BE2C (cell line): ENCODE measurements around the gene RAB11FIP3.

Experiments
- DNase-seq: peaks from one replicate; pipeline ENCODE4 v3.0.0-alpha.2; 2020
- H3K27me3 ChIP-seq: fragments of 250-450 bp; sonication (Bioruptor Pico); 2 replicates; pipeline ENCODE4 v1.5.1; 2020; ENCODE audit warnings: mild to moderate bottlenecking
- H3K36me3 ChIP-seq: fragments of 250-450 bp; sonication (Bioruptor Pico); 2 replicates; pipeline ENCODE4 v1.5.1; 2020; ENCODE audit warnings: mild to moderate bottlenecking
- H3K4me1 ChIP-seq: fragments of 250-450 bp; sonication (Bioruptor Pico); 2 replicates; pipeline ENCODE4 v1.5.1; 2020
- H3K4me3 ChIP-seq: 2 replicates; pipeline ENCODE4 v1.5.1; 2011; ENCODE audit warnings: low read depth, low read length
- H3K9me3 ChIP-seq: fragments of 250-450 bp; sonication (Bioruptor Pico); 2 replicates; pipeline ENCODE4 v1.5.1; 2020
- CTCF ChIP-seq: IDR thresholded peaks from 2 replicates; pipeline ENCODE4 v1.5.1; 2012; ENCODE audit warnings: mild to moderate bottlenecking, low read depth, low read length

The RAB11FIP3 gene

GRCh38 chr16:399340-400019 lies 26.0 kb upstream of the RAB11FIP3 start:
- no peak for TF ChIP-seq CTCF
- H3K9me3 ChIP-seq = no peaks in the 10 kb centered on the region
- H3K4me1 ChIP-seq = peaks cover 8% of the 10 kb centered on the region
- no peak for DNase-seq
- peaks cover 27% of the 10 kb centered on the region for H3K36me3 ChIP-seq
- no peaks in the 10 kb centered on the region for H3K27me3 ChIP-seq
- no peak overlapping the region for H3K4me3 ChIP-seq

GRCh38 chr16:400061-400591 lies 25.3 kb upstream of the RAB11FIP3 start:
- DNase-seq = no peak
- Histone ChIP-seq H3K4me3 (no peak overlapping the region), H3K27me3 (no peaks in the 10 kb centered on the region), H3K9me3 (no peaks in the 10 kb centered on the region), H3K4me1 (peaks cover 8% of the 10 kb centered on the region), H3K36me3 (peaks cover 27% of the 10 kb centered on the region)
- TF ChIP-seq CTCF = no peak

GRCh38 chr16:401468-402348 lies 23.7 kb upstream of the RAB11FIP3 start, which contains the start of gene DECR2:
Gene DECR2, plus strand, starts transcription at chr16:401885. Its CDS starts 79 bp downstream, at chr16:401964.
- TF ChIP-seq CTCF = peak; percentile 39
- no peaks in the 10 kb centered on the region for H3K9me3 ChIP-seq
- peak within 1 kb of the TSS; percentile 75 for H3K4me3 ChIP-seq
- H3K4me1 ChIP-seq = peaks cover 6% of the 10 kb centered on the region
- peaks cover 27% of the 10 kb centered on the region for H3K36me3 ChIP-seq
- no peaks in the 10 kb centered on the region for H3K27me3 ChIP-seq
- peak; percentile 99 for DNase-seq

GRCh38 chr16:404971-405486 lies 20.4 kb upstream of the RAB11FIP3 start:
- H3K4me3 ChIP-seq = no peak overlapping the region
- TF ChIP-seq CTCF = no peak
- H3K9me3 ChIP-seq = no peaks in the 10 kb centered on the region
- no peak for DNase-seq
- peaks cover 7% of the 10 kb centered on the region; the same call in 1 of the 2 replicates for H3K4me1 ChIP-seq
- H3K36me3 ChIP-seq = peaks cover 7% of the 10 kb centered on the region
- no peaks in the 10 kb centered on the region for H3K27me3 ChIP-seq

GRCh38 chr16:405548-406506 lies 19.6 kb upstream of the RAB11FIP3 start:
- Histone ChIP-seq H3K27me3 (no peaks in the 10 kb centered on the region), H3K4me1 (peaks cover 7% of the 10 kb centered on the region; the same call in 1 of the 2 replicates), H3K9me3 (no peaks in the 10 kb centered on the region), H3K36me3 (no peaks in the 10 kb centered on the region), H3K4me3 (no peak overlapping the region)
- TF ChIP-seq CTCF = no peak
- no peak for DNase-seq
